Esophagus muscularis mucosa (tissue), 4 donors: Measurements from ENCODE around the gene KRT78. TPM values are rescaled to one million over a fixed set of nuclear protein-coding genes. Genes with fewer than 3 reads are reported as not detected.

Source experiments
- DNase-seq: peaks from one replicate; pipeline ENCODE4 v3.0.0-alpha.2; 2017; ENCODE audit errors: extremely low spot score
- H3K27ac ChIP-seq, 4 donors: fragments of 200-600 bp; sonication (generic); replicated peaks in 1 of 4; 1 replicate in 3 of 4; 2 replicates in 1 of 4; pipeline ENCODE4 v1.5.1; 2016 to 2019; ENCODE audit warnings: mild to moderate bottlenecking in 1 of 4
- H3K27me3 ChIP-seq, 4 donors: fragments of 200-600 bp; sonication (generic); one replicate each; pipeline versions ENCODE4 v1.5.1 to v1.6.0; 2016 to 2019
- H3K36me3 ChIP-seq, 4 donors: fragments of 200-600 bp; sonication (generic); one replicate each; pipeline ENCODE4 v1.5.1; 2016 to 2019
- H3K4me1 ChIP-seq, 4 donors: fragments of 200-600 bp; sonication (generic); one replicate each; pipeline ENCODE4 v1.5.1; 2016 to 2019
- H3K4me3 ChIP-seq, 4 donors: fragments of 200-600 bp; sonication (generic); 1 replicate in 2 of 4; 2 replicates in 2 of 4; pipeline ENCODE4 v1.5.1; 2016 to 2019; ENCODE audit warnings: mild to moderate bottlenecking in 4 of 4, moderate library complexity in 1 of 4
- H3K9me3 ChIP-seq, 4 donors: fragments of 200-600 bp; sonication (generic); 1 replicate in 3 of 4; 2 replicates in 1 of 4; pipeline ENCODE4 v1.5.1; 2016 to 2019
- EP300 ChIP-seq: sonication (generic); formaldehyde crosslinking; IDR thresholded peaks from one replicate; pipeline ENCODE4 v1.6.1; 2017; ENCODE audit warnings: antibody characterized with exemption
- POLR2A ChIP-seq: fragments of 450-650 bp; IDR thresholded peaks from one replicate; pipeline ENCODE4 v1.6.1; 2017; ENCODE audit warnings: antibody characterized with exemption, moderate library complexity, mild to moderate bottlenecking, low read depth
- POLR2AphosphoS5 ChIP-seq, 2 donors: sonication (generic); formaldehyde crosslinking; IDR thresholded peaks; one replicate each; pipeline ENCODE4 v1.6.1; 2017; ENCODE audit warnings: antibody characterized with exemption in 2 of 2
- WGBS: methylation state at CpG from one replicate; pipeline ENCODE4 v1.1.5; 2018; 5-methylcytosine and 5-hydroxymethylcytosine counted together
- intact Hi-C: fragments of 100-400 bp; cut with DNase I; formaldehyde crosslinking; loops from one replicate; pipeline ENCODE4 v1.15.1; 2023
- total RNA-seq, 4 donors: library from RNA; depleted of rRNA; stranded (reverse); fragments of >200 nt; gene quantifications; one replicate each; pipeline versions ENCODE4 v1.1.0 to v1.2.1, GENCODE V29; 2016
- TF ChIP-seq, protein P1 (sequence below), 3 experiments: fragments of 200-600 bp in 2 of 3; fragments of 450-650 bp in 1 of 3; sonication (generic) in 2 of 3; IDR thresholded peaks; one replicate each; pipeline ENCODE4 v1.5.1; 2017 to 2019; ENCODE audit warnings: antibody characterized with exemption in 3 of 3, mild to moderate bottlenecking in 2 of 3, moderate library complexity in 1 of 3

The KRT78 gene
- total RNA-seq, 4 donors from 2014 or later: 0.33 to 2.1 (median 0.75) TPM; not detected in 1

DNA sequence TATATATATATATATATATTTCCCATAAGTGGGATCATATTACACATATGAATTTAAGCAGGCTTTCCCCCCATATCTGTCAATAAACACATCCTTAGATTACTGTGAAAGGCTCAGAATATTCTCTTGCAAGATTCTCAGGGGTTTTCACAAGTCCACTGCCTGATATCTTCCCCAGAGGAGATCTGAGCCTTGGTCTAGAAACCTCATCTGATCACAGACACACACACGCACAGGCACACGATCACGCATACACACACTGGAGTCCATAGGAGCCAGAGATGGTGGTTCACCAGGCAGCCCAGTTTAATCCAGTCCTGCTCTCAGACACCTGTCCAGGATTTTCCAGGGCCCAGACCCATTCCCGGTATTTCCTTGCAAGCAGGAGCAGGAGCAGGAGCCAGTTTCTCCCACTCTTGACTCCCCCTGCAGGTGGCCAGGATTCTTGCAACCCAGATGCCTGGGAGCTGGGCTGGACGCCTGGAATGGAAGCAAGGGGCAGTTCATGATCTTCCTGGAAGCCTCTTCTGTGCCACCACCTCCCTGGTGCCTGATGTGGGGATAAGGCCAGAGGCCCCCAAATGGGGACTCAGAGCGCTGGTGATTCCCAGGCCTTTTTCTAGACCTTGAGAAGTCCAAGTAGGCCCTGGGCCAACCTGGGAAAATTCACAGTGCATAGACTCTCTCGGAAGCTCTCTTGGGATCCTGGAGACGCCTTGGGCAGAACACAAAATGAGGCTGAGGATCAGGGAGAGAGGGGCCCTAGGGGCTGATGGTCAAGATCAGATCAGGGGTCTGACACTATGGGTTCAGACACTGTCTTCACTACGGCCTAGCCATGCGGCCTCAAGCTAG lies 16.5 kb upstream of the KRT78 start:
- WGBS: 56% methylated on average over 9 of the region's 10 CpGs
- H3K27me3 ChIP-seq: no peaks in the 10 kb centered on the region
- H3K27ac ChIP-seq: no peak overlapping the region
- H3K4me3 ChIP-seq: no peak overlapping the region
- peaks cover 2 to 5% (median 3%) of the 10 kb centered on the region in 4 donors for H3K4me1 ChIP-seq
- intact Hi-C loops: no loop called here
- H3K36me3 ChIP-seq: no peaks in the 10 kb centered on the region
- H3K9me3 ChIP-seq: no peaks in the 10 kb centered on the region
- DNase-seq: no peak
- TF ChIP-seq POLR2AphosphoS5 (IDR thresholded peaks at IDR 0.05) (no peak), POLR2A (no peak)
- TF ChIP-seq, protein P1, sequence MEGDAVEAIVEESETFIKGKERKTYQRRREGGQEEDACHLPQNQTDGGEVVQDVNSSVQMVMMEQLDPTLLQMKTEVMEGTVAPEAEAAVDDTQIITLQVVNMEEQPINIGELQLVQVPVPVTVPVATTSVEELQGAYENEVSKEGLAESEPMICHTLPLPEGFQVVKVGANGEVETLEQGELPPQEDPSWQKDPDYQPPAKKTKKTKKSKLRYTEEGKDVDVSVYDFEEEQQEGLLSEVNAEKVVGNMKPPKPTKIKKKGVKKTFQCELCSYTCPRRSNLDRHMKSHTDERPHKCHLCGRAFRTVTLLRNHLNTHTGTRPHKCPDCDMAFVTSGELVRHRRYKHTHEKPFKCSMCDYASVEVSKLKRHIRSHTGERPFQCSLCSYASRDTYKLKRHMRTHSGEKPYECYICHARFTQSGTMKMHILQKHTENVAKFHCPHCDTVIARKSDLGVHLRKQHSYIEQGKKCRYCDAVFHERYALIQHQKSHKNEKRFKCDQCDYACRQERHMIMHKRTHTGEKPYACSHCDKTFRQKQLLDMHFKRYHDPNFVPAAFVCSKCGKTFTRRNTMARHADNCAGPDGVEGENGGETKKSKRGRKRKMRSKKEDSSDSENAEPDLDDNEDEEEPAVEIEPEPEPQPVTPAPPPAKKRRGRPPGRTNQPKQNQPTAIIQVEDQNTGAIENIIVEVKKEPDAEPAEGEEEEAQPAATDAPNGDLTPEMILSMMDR (IDR thresholded peaks at IDR 0.05): peak; percentile 66 to 85 (median 68)

DNA sequence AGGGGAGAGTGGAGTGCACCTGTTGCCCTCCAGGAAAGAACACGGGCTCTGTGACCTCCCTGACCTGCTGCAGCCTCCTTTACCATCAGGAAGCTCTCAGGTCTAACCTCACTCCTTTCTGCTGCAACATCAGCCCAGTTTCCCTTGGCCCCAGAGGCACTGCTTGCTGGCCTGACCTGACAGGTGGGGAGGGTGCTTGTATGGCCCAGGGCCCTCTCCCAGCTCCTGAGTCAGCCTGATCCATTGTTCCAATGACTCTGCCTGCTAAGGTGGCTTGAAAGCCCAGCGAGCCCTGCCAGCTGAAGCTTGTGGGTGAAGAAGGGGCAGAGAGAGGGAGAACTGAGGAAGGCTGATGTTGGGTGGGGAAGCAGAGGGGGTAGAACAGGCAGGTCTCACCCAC lies 13.2 kb upstream of the KRT78 start:
- H3K4me1 ChIP-seq: peaks cover 3 to 12% (median 10%) of the 10 kb centered on the region in 4 donors
- no peaks in the 10 kb centered on the region for H3K36me3 ChIP-seq
- H3K27me3 ChIP-seq: no peaks in the 10 kb centered on the region
- TF ChIP-seq POLR2A (no peak), POLR2AphosphoS5 (IDR thresholded peaks at IDR 0.05) (no peak), EP300 (no peak)
- no peak for DNase-seq
- no peak overlapping the region for H3K4me3 ChIP-seq
- 77% methylated on average over 2 of the region's 2 CpGs for WGBS
- intact Hi-C loops: no loop called here
- no peak overlapping the region for H3K27ac ChIP-seq
- no peaks in the 10 kb centered on the region for H3K9me3 ChIP-seq

DNA sequence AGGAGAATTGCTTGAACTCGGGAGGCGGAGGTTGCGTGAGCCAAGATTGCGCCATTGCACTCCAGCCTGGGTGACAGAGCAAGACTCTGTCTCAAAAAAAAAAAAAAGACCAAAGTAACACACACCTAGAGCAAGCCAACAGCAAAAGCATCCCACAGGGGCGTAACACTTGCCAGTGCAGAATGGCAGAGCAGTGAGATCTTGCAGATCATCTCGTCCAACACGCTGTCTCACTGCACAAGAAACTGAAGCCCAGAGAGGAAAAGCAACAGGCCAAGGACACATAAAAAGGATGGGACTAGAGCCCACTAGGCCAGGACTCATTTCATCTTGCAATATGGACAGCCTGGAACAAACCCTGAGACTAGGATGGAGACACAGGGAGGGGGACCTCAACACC lies 12.7 kb upstream of the KRT78 start:
- Histone ChIP-seq H3K27ac (no peak overlapping the region), H3K27me3 (no peaks in the 10 kb centered on the region), H3K9me3 (no peaks in the 10 kb centered on the region), H3K36me3 (no peaks in the 10 kb centered on the region), H3K4me3 (no peak overlapping the region), H3K4me1 (peaks cover 3 to 12% (median 10%) of the 10 kb centered on the region in 4 donors)
- intact Hi-C loops: no loop called here
- TF ChIP-seq, protein P1 (IDR thresholded peaks at IDR 0.05): no peak
- no peak for TF ChIP-seq EP300
- no peak for TF ChIP-seq POLR2A
- TF ChIP-seq POLR2AphosphoS5 (IDR thresholded peaks at IDR 0.05): no peak
- WGBS: 94% methylated on average over 7 of the region's 7 CpGs
- no peak for DNase-seq

DNA sequence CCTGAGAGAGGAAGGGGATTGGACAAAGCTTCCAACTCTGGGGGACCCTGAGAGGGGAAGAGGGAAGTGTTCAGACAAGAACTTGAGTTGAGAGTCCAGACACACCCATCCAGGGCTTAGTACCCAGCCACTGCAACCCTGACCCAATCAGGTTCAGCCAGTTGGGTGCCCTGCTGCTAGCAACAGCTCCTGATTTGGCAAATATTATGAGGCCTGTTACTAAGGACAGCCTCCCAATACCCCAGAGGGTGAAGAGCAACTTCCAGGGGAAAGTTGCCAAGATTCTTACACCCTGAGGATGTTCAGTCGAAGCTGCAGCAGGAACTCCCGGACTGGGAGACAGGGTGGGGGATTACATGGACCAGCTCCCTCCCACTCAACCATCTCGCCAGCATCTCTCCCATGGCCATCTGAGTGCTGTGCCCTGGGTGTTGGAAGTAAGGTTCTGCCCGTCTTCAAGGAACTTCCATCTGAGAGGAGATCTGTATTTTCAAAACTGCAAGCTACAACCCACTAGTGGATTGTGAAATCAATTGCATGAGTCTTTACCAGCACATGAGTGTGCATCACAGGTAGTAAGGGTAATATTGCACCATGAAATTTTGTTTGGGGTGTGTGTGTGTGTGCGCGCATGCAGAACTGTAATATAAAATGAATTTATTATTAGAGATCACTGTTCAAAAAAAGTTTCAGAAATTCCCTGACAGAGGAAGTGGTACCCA lies 11.5 kb upstream of the KRT78 start:
- Histone ChIP-seq H3K4me3 (no peak overlapping the region), H3K9me3 (no peaks in the 10 kb centered on the region), H3K36me3 (no peaks in the 10 kb centered on the region), H3K27ac (no peak overlapping the region), H3K27me3 (no peaks in the 10 kb centered on the region), H3K4me1 (peaks cover 2 to 12% (median 10%) of the 10 kb centered on the region in 4 donors)
- intact Hi-C loops: no loop called here
- DNase-seq: no peak
- TF ChIP-seq EP300 (no peak), POLR2A (no peak), POLR2AphosphoS5 (IDR thresholded peaks at IDR 0.05) (no peak)
- TF ChIP-seq, protein P1 (IDR thresholded peaks at IDR 0.05): no peak
- WGBS: 63% methylated on average over 6 of the region's 6 CpGs

DNA sequence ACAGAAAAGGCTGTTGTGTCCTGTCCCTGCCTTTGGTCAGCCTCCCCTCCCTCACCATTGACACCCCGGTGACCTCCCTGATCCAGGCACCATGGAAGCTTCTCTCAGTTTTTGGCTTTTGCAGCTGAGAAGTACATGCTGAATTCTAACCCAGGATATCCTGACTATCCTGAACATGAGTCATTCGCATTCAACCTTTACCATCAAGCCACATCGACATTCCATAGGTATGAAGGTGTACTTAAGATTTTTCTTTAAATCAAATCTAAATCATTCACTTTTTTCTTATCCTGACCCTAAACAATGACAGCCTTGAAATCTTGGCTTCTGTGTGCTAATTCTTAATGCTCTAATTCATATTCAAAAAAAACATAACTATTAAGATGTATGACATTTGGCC lies 8.7 kb upstream of the KRT78 start:
- DNase-seq: no peak
- Histone ChIP-seq H3K9me3 (no peaks in the 10 kb centered on the region), H3K4me3 (no peak overlapping the region), H3K27me3 (no peaks in the 10 kb centered on the region), H3K4me1 (peaks cover 0 to 12% (median 10%) of the 10 kb centered on the region in 4 donors), H3K27ac (no peak overlapping the region), H3K36me3 (no peaks in the 10 kb centered on the region)
- intact Hi-C loops: no loop called here
- TF ChIP-seq POLR2A (no peak), POLR2AphosphoS5 (IDR thresholded peaks at IDR 0.05) (no peak), EP300 (no peak)
- TF ChIP-seq, protein P1 (IDR thresholded peaks at IDR 0.05): no peak
- WGBS: 87% methylated on average over 3 of the region's 3 CpGs
